IMR-90 (cell line): Measurements from ENCODE around the gene GREB1L.

Experiments used
- CTCF ChIP-seq: conservative IDR thresholded peaks from 2 replicates; pipeline ENCODE4 v1.5.1; 2012; ENCODE audit warnings: mild to moderate bottlenecking, low read depth, low read length, improper control_type of control experiment
- ELK1 ChIP-seq: fragments of 150-350 bp; IDR thresholded peaks from 2 replicates; pipeline ENCODE4 v1.6.1; 2016; ENCODE audit warnings: low read depth, mild to moderate bottlenecking, low read length, moderate library complexity, borderline replicate concordance
- FOS ChIP-seq: fragments of 150-350 bp; IDR thresholded peaks from 2 replicates; pipeline ENCODE4 v1.6.1; 2016; ENCODE audit warnings: low read depth, low read length
- MAFK ChIP-seq: IDR thresholded peaks from 2 replicates; pipeline ENCODE4 v1.6.1; 2012; ENCODE audit warnings: low read depth, low read length, improper control_type of control experiment
- POLR2A ChIP-seq: IDR thresholded peaks from 2 replicates; pipeline ENCODE4 v1.6.1; 2012; ENCODE audit warnings: mild to moderate bottlenecking, low read depth, low read length
- RAD21 ChIP-seq: IDR thresholded peaks from 2 replicates; pipeline ENCODE4 v1.6.1; 2012; ENCODE audit warnings: low read length, improper control_type of control experiment
- RFX5 ChIP-seq: IDR thresholded peaks from 2 replicates; pipeline ENCODE4 v1.8.0; 2012; ENCODE audit warnings: low read depth, mild to moderate bottlenecking, low read length, moderate library complexity
- USF2 ChIP-seq: fragments of 150-350 bp; IDR thresholded peaks from 2 replicates; pipeline ENCODE4 v1.6.1; 2017; ENCODE audit warnings: mild to moderate bottlenecking, antibody characterized with exemption, low read length, low read depth

GRCh38 chr18:21450503-21450902 lies 208.5 kb downstream of the GREB1L start:
- TF ChIP-seq CTCF (no peak), USF2 (no peak), POLR2A (no peak), ELK1 (no peak), MAFK (no peak), RAD21 (no peak), FOS (no peak), RFX5 (no peak)
